Measurements from ENCODE around the gene LCOR.

The LCOR gene

GRCh38 chr10:96873086-96873485 is 41.0 kb downstream of the LCOR start:
- no peaks in the 10 kb centered on the region for H3K4me1 ChIP-seq (ENCODE audit: low read length)
- H4K20me1 ChIP-seq (ENCODE audit: insufficient read depth, low read length) = peaks cover 9% of the 10 kb centered on the region; the same call in 1 of the 2 replicates
- no peak overlapping the region for H3K4me2 ChIP-seq (ENCODE audit: low read depth, low read length)
- no peaks in the 10 kb centered on the region for H3K9me3 ChIP-seq (replicated peaks; ENCODE audit: insufficient read depth, low read length)
- no peak overlapping the region for H3K27ac ChIP-seq (ENCODE audit: low read length)
- H3K4me3 ChIP-seq (ENCODE audit: low read length) = no peak overlapping the region
- DNase-seq = no peak
- no peaks in the 10 kb centered on the region for H3K27me3 ChIP-seq (replicated peaks; ENCODE audit: insufficient read depth, low read length)
- no peaks in the 10 kb centered on the region for H3K36me3 ChIP-seq (replicated peaks; ENCODE audit: insufficient read depth, low read length)
- no peak overlapping the region for H2AFZ ChIP-seq (ENCODE audit: low read length)
- no peaks in the 10 kb centered on the region for H3K9me2 ChIP-seq (replicated peaks; ENCODE audit: insufficient read depth, low read length)
- no peak for TF ChIP-seq CTCF (IDR thresholded peaks at IDR 0.05; ENCODE audit: low read length)
- H3K9ac ChIP-seq (ENCODE audit: low read length) = no peak overlapping the region
- H3F3A ChIP-seq (ENCODE audit: insufficient read depth, low read length) = no peaks in the 10 kb centered on the region
- peaks cover 90% of the 10 kb centered on the region for H3K79me2 ChIP-seq (ENCODE audit: low read length)

GRCh38 chr10:96873756-96874467 is 41.8 kb downstream of the LCOR start:
- H3K9me2 ChIP-seq (replicated peaks; ENCODE audit: insufficient read depth, low read length) = no peaks in the 10 kb centered on the region
- H3F3A ChIP-seq (ENCODE audit: insufficient read depth, low read length) = no peaks in the 10 kb centered on the region
- H3K4me1 ChIP-seq (ENCODE audit: low read length) = no peaks in the 10 kb centered on the region
- H3K27me3 ChIP-seq (replicated peaks; ENCODE audit: insufficient read depth, low read length) = no peaks in the 10 kb centered on the region
- no peak for DNase-seq
- peaks cover 13% of the 10 kb centered on the region; the same call in 1 of the 2 replicates for H4K20me1 ChIP-seq (ENCODE audit: insufficient read depth, low read length)
- no peak overlapping the region for H3K9ac ChIP-seq (ENCODE audit: low read length)
- no peak overlapping the region for H3K4me3 ChIP-seq (ENCODE audit: low read length)
- no peak for TF ChIP-seq EZH2 (optimal IDR thresholded peaks at IDR 0.05; ENCODE audit: low read depth, low read length)
- TF ChIP-seq CTCF (IDR thresholded peaks at IDR 0.05; ENCODE audit: low read length) = no peak
- no peak for TF ChIP-seq EZH2phosphoT487 (IDR thresholded peaks at IDR 0.05; ENCODE audit: low read length)
- H3K27ac ChIP-seq (ENCODE audit: low read length) = no peak overlapping the region
- no peak overlapping the region for H3K4me2 ChIP-seq (ENCODE audit: low read depth, low read length)
- no peak overlapping the region for H2AFZ ChIP-seq (ENCODE audit: low read length)
- H3K36me3 ChIP-seq (replicated peaks; ENCODE audit: insufficient read depth, low read length) = no peaks in the 10 kb centered on the region
- H3K79me2 ChIP-seq (ENCODE audit: low read length) = peaks cover 91% of the 10 kb centered on the region
- H3K9me3 ChIP-seq (replicated peaks; ENCODE audit: insufficient read depth, low read length) = no peaks in the 10 kb centered on the region

GRCh38 chr10:96878057-96878456 is 46.0 kb downstream of the LCOR start:
- 0 out of 2 replicates have a peak, but pooled peaks cover 7% of the 10 kb centered on the region for H4K20me1 ChIP-seq (ENCODE audit: insufficient read depth, low read length)
- H3K27me3 ChIP-seq (replicated peaks; ENCODE audit: insufficient read depth, low read length) = no peaks in the 10 kb centered on the region
- no peaks in the 10 kb centered on the region for H3F3A ChIP-seq (ENCODE audit: insufficient read depth, low read length)
- no peak for TF ChIP-seq EZH2phosphoT487 (IDR thresholded peaks at IDR 0.05; ENCODE audit: low read length)
- no peak for TF ChIP-seq CTCF (IDR thresholded peaks at IDR 0.05; ENCODE audit: low read length)
- TF ChIP-seq EZH2 (optimal IDR thresholded peaks at IDR 0.05; ENCODE audit: low read depth, low read length) = no peak
- no peaks in the 10 kb centered on the region for H3K36me3 ChIP-seq (replicated peaks; ENCODE audit: insufficient read depth, low read length)
- no peak overlapping the region for H3K27ac ChIP-seq (ENCODE audit: low read length)
- no peaks in the 10 kb centered on the region for H3K9me3 ChIP-seq (replicated peaks; ENCODE audit: insufficient read depth, low read length)
- no peaks in the 10 kb centered on the region for H3K9me2 ChIP-seq (replicated peaks; ENCODE audit: insufficient read depth, low read length)
- DNase-seq = no peak
- peaks cover 92% of the 10 kb centered on the region for H3K79me2 ChIP-seq (ENCODE audit: low read length)
- no peak overlapping the region for H3K4me3 ChIP-seq (ENCODE audit: low read length)
- H2AFZ ChIP-seq (ENCODE audit: low read length) = no peak overlapping the region
- H3K4me1 ChIP-seq (ENCODE audit: low read length) = no peaks in the 10 kb centered on the region
- H3K4me2 ChIP-seq (ENCODE audit: low read depth, low read length) = no peak overlapping the region
- no peak overlapping the region for H3K9ac ChIP-seq (ENCODE audit: low read length)
